ENCODE measurements around the gene RNASE2.
"Not testable (repeated sequence)": the region's sequence is repeated elsewhere in the genome, so short reads cannot be mapped to it uniquely, and the experiment has no call there.

Gene RNASE2

DNA sequence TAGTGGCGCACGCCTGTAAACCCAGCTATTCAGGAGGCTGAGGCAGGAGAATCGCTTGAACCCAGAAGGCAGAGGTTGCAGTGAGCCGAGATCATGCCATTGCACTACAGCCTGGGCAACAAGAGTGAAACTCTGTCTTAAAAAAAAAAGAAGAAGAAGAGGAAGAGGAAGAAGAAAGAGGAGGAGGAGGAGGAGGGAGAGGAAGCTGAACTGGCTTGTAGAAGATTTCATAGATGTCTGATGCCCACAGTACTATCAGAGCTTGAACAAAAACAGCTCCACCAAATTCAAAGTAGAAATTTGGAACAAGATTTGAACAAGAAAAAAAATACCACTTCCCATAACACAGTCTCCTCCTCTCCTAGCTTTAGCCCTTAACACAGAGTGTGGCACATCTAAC lies 30.4 kb downstream of the RNASE2 start:
- not testable (repeated sequence) for DNase-seq

DNA sequence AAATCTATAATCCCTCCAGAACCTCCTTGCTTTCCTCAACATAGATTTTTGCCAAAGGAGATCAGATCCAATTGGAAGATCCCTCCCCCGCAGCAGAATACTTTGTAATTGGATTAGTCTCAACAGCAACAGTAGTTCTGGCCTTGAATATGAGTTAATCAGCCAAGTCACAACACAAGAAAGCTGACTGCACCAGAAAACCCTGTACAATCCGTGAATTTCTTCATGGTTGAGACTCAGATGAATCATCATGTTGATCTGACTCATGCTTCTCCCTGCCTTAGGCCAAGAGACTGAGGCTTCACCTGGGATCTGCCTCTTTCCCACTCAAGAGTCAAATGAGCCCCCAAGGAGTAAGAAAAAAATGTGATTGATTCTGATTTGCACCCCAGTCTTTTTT lies 31.5 kb downstream of the RNASE2 start:
- DNase-seq: no peak

DNA sequence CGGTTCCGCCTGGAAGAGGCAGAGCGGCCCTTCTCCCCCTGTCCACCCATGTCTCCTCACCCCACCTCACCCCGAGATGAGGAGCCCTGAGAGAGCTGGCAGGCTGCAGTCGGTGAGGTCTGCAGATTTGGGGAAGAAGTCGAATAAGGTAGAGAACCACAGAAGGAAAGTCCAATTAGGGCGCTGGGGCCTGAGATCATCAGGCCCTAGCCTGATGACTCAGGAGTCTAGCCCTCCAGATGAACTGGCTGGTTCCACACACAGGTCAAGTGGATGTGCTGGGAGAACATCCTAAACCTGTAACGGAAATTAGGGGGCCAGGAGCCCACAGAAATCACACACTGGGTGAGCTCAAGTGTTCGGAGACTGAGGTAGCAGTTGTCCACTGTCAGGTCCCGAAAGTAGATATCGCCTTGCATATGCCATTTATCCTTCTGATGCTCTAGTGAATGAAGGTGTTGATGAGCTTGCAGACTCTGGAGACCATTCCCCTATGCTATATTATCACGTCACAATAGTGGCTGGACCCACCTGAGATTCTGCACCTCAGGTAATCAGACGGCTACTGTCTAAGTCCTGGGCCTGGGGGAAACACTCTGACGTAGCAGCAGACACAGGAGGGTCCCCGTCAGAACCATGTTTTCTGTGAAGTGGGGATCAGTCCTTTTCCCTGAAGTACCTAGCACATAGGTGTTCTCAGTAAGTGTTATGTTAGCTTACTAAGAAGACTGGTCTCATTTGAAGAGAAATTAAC lies 33.6 kb downstream of the RNASE2 start:
- no peak for DNase-seq

DNA sequence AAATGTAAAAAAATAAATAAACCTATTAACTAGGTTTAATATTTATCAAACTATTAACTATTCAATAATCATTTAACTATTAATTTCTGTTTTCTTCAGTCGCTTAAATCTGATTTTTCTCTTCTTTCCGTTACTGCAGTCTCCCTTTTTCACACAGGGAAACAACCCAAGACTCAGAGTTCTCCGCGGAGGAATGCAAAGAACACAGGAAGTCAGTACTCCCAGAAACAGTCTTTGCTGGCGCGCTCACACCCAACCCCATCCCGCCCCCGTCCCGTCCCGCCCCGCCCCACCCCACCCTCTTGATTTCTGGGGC lies 34.1 kb downstream of the RNASE2 start:
- DNase-seq: no peak

DNA sequence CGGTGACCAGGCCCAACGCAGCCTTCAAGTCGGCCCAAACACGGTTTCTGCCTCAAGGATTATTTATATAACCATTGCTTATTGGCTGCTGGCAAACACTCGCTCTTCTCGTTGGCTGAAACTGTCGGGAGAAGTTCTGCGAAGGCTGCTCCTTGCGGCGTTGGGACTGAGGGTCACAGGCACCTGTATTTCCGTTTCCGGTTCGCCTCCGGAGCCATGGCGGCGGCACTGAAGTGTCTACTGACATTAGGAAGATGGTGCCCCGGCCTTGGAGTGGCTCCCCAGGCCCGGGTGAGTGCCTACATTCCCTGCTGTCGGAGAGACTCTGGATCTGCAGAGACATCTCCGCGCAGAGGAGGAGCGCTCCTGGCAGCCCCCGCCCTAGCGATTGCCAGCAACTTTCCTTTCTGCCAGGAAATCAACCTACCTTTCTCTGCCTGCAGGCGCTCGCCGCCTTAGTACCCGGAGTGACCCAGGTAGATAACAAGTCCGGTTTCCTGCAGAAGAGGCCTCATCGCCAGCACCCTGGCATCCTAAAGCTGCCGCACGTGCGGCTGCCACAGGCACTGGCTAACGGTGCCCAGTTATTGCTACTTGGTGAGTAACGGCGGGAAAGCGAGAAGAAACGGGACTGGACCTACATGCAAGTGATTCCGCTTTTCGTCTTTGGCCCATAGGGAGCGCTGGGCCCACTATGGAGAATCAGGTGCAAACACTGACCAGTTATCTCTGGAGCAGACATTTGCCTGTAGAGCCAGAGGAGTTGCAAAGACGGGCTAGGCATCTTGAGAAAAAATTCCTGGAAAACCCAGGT lies 34.7 kb downstream of the RNASE2 start, which contains the start of gene METTL17:
TSS of gene METTL17 (plus strand) at position 194 of the 814 bp plus-strand sequence. CDS start at position 217, 23 bp downstream.
- DNase-seq: peak; percentile 92

DNA sequence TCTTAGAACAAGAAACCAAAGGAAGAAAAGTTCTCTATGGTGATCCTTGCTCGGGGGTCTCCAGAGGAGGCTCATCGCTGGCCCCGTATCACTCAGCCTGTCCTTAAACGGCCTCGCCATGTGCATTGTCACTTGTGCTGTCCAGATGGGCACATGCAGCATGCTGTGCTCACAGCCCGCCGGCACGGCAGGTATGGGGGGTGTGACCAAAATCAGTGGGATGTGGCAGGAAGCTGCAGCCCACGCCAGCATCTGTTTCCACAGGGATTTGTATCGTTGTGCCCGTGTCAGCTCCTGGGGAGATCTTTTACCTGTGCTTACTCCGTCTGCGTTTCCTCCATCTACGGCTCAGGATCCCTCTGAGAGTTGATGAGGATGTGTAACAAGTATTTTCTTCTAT lies 41.2 kb downstream of the RNASE2 start:
- no peak for DNase-seq

DNA sequence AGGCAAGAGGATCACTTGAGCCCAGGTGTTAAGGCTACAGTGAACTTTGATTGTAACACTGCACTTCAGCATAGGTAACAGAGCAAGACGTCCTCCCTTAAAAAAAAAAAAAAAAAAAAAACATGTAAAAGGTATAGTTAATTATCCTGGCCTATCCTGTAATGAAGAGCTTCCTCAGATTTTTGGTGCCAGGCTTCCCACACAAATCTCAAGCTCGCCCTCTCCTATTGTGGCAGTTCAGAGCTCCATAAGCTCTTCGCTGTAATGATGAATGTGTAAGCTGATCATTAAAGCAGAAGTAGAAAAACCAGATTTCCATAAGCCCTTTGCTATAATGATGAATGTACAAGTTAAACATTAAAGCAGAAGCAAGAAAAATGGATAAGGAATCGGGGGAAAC lies 41.8 kb downstream of the RNASE2 start:
- DNase-seq: no peak

DNA sequence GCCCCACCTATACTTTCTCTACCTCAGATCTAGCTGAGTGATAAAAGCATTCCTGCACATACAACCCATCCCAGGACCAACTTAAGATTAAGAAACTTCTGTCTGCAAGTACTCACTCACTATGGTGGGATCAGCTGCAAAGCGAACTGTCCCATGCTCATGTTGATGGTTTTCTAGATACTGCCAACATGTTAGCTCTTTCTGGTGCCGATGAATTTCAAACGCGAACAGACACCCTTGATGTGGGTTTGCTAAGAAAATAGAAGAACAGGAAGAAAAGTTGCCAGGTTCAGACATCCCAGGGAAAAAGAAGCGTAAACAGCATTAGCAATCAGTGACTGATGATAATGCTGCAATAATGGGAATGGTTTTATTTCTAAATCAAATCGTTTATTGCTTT lies 42.3 kb downstream of the RNASE2 start:
- no peak for DNase-seq

DNA sequence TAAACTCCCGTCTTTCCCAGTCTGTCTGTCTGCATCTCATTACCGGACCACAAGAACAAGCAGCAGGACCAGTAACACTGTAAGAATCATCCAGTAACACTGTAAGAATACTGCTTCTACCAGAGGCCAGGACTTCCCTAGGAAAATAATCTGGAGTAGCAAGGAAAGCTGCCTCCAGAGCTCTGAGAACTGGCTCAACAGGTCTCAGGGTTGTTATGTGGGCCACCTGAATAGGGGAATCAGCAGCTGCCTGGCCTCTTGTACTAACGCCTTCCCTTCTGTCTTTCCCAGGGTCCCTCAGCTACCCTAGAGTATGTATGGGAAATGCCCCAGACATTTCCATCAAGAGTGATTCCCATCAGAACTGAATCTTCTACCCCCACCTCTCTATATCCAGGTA lies 42.9 kb downstream of the RNASE2 start:
- no peak for DNase-seq

DNA sequence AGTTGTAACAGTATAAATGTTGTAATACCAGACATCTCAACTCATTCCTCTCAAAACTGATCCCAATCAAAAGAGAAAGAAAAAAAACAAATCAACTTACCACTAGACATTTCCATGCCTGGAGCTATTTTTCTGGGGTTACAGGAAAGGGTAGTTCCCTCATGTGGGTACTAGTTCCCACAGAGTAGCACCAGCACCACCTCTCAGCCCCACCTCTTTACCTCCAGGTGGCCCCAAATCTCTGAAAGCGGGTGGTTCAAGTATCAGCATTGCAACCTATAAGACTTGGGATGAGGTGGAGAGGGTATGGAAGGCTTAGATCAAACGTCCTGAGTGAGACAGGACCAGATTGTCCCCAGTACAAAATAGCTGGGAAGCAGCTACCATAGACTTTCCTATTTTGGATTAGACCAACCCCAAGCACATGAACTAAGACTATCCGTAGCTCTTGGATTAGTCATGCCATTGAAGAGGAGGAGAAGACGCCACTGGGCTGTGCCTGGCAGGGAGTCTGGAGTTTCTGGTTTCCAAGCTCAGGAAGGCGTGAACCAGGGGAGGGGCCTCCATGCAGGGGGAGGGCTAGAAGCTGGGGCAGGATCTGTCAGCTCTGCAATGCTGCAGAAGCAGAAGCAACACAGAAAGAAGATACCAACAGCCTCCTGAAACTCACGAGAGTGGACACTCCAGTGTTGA lies 43.5 kb downstream of the RNASE2 start, which contains the start of gene SLC39A2:
TSS of gene SLC39A2 (plus strand) at position 620 of the 693 bp plus-strand sequence. CDS start 154 bp downstream, outside the sequence.
- no peak for DNase-seq

DNA sequence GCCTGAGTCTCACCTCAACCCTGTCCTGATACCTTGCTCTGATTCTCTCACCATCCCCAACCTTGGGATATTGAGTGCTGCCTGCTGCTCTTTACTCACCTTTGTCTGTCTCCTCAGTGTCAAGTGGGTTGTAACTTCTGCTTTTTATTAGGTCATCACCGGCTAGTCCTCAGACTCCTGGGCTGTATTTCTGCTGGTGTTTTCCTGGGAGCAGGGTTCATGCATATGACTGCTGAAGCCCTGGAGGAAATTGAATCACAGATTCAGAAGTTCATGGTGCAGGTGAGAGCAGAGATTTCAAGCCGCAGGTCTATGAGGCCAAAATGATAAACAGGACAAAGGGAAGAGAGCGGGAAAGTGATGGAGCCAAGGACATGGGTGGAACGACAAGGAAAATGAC lies 44.3 kb downstream of the RNASE2 start:
- DNase-seq: no peak

DNA sequence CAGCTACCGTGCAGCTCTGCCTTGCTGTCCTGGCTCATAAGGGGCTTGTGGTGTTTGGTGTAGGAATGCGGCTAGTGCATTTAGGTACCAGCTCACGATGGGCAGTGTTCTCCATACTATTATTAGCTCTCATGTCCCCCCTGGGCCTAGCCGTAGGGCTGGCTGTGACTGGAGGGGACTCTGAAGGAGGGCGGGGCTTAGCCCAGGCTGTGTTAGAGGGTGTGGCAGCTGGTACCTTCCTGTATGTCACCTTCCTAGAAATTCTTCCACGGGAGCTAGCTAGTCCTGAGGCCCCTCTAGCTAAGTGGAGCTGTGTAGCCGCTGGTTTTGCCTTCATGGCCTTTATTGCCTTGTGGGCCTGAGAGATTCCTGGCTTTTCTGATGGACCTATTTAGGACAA lies 45.9 kb downstream of the RNASE2 start:
- DNase-seq: no peak

DNA sequence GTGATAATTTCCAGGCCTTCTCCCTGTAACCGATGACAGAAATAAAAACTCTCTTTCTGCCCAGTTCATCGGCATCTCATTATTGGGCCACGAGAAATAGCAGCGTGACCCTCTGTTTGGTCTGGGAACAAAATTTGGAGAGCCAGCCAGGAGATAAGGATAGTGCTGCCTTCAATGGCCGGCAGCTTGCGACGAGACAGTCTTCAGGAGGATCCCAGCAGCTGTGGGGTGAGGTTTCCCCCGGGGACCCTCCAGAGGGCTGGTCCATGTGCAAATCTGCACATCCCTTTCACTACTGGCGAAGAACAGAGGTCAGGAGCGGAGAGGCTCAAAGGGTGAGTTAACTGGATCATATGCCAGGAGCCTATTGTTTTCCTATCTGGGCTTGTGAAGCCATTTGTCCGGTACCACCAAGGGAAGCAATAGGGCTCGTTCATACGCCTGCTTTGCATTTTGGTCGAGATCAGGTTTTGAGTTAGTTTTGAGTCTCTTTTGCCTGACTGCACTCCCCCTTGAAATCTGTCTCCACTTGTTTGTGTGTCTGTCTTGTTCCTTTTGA lies 48.6 kb downstream of the RNASE2 start:
- DNase-seq: no peak

Data from CD4-positive, alpha-beta T cell treated with Interleukin-4 for 4 hours (primary cell).